HG02759 (cell line): ENCODE data around the gene CCL26.
"Not testable (repeated sequence)": the region's sequence is repeated elsewhere in the genome, so short reads cannot be mapped to it uniquely, and the experiment has no call there.

Experiments
- ATAC-seq: cut with Tn5 transposase; IDR thresholded peaks from one replicate; pipeline ENCODE4 v1.9.1; 2021; ENCODE audit warnings: mild to moderate bottlenecking, moderate library complexity; ENCODE audit not compliant: unreplicated experiment

Gene CCL26

GRCh38 chr7:75739796-75740672 is 32.0 kb downstream of the CCL26 start:
- ATAC-seq, result peak; percentile 25

- peak; percentile 96 for ATAC-seq
These were observed 32.8 kb downstream of the CCL26 start for GRCh38 chr7:75738975-75739795.

GRCh38 chr7:75738604-75738974 is 33.4 kb downstream of the CCL26 start, which contains the start of gene HIP1:
Gene HIP1, minus strand, starts transcription at chr7:75738941. Its CDS starts 21 bp downstream, at chr7:75738920.
- ATAC-seq, result no peak

GRCh38 chr7:75737856-75738603 is 34.0 kb downstream of the CCL26 start:
- ATAC-seq, result no peak

DNA sequence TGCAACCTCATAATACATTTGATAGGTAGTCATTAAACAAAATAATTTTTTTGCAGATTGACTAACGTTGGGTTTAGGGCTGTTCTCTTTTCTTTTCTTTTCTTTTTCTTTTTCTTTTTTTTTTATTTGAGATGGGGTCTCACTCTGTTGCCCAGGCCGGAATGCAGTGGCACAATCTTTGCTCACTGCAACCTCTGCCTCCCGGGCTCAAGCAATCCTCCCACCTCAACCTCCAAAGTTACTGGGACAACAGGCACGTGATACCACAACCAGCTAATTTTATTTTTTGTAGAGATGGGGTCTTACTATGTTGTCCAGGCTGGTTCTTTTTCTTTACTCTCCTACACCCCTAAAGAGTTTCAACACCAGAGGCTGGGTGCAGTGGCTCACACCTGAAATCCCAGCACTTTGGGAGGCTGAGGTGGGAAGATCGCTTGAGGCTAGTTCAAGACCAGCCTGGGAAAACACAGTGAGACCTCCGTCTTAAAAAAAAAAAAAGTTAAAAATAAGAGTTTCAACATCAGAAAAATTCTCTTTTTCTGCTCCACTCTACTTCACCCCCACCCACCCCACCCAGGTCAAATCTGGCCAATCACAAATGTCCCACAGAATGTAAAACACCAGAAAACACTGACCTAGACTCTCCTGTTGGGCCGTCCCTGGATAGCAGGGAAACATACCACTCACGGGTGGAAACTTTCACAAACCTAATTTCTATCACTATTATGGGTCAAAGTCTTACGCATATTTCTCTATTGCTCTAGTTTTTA is 36.2 kb downstream of the CCL26 start:
- no peak for ATAC-seq

DNA sequence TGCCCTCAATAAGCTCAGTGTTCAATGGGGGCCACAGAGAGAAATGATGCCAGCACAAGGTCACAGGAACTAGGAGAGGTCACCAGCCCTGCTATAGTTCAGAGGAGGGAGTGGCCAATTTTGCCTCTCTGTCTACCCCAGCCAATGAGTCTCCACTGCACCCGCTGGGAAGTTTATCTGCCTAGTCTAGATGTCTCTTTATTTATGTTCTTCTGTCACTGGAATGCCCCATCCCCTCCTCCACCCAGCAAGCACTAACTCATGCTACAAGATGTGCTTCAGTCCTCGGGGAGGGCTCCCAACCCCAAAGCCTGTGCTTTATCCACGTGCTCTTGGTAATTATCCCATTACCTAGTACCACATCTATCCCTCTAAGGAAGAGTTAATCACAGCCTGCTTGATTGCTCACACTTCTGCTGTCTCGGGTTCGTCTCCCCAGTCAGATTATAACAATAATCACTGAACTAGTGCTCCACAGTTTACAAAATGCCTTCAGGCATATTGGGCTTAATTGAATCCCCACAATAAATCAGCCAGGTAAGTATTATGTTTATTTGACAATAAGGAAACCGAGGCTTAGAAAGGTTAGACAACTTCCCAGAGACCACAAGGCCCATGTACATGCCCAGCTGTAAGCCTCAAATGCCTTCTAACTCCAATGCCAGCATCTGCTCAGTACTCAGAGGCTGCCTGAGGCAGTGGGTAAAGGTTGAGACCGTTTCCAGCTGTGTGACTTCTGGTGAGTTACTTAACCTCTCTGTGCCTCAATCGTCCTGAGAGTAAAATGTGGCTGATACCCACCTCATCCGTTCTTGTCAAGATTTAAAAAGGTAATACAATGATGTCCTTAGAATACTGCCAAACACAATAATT is 37.2 kb downstream of the CCL26 start:
- no peak for ATAC-seq

DNA sequence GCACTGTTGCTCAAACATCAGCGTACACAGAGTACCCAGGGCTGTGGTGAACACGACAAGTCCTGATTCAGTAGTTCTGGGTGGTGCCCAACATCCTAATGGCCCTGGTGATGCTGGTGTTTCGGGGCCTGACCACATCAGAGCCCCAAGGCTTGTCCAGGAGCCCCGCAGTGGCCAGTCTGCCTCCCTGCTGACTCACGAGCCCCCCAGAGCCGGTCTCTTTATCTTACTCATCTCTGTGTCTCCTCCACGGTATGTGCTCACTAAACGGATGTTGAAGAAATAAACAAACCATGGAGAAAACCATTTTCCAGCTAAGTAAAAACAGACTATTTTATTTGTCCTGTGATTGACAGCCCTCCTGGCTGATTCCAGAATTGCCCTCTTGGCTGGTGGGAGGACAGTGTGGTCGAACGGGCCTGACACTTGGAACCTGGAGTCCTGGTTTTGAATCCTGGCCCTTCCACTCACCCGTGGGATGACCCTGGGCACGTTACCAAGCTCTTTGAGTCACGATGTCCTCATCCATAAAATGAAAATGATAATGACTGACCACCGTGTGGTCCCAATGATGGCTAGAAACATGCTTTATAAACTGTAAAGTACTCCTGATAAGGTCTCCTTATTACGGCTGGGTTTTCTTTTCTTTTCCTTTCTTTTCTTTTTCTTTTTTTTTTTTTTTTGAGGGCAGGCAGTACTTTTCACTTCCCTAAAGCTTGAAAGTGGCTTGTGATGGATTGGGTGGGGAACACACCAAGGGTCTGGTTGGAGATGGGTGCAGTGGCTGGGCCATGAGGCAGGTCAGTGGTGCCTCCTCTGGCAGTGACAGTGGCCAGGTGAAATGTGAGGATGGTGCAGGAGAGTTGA is 39.0 kb downstream of the CCL26 start:
- ATAC-seq, result no peak

DNA sequence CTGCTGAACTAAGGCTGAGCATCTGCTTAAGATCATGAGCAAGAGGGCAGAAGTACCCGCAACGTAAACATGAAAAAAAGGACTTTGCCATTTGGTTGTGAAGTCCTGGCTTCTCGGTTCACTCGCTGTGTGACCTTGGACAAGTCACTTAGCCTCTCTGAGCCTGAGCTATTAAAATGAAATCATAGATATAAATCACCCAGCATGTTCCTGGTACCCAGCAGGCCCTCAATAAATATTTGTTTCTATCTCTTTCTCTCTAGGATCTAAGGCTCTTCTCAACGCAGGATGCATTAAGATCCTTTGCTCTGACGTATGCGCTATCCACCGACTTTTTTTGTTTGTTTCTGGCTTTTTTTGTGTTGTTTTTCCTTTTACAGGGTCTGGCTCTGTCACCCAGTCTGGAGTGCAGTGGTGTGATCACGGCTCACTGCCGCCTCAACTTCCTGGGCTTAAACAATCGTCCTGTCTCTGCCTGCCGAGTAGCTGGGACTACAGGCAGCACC is 39.9 kb downstream of the CCL26 start:
- no peak for ATAC-seq

DNA sequence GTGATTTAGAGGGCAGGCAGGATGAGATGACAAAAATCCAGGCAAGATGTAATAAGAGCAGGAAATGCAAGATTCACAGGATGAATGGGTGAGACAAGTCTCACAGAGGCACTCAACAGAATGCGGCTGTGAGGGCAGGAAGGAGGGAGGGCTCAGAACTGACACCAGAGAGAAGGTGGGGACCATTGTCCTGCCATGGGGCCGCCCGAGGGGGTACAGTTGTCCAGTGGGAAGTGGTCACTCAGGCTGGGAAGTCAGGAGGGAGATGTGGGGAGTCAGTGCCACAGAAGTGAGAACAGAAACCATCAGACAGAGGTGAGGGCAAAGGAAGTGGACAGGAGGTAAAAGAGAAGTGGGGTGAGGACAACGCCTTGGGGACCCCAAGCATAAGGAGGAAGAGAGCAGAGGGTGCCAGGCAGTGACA is 42.1 kb downstream of the CCL26 start:
- ATAC-seq, result no peak

DNA sequence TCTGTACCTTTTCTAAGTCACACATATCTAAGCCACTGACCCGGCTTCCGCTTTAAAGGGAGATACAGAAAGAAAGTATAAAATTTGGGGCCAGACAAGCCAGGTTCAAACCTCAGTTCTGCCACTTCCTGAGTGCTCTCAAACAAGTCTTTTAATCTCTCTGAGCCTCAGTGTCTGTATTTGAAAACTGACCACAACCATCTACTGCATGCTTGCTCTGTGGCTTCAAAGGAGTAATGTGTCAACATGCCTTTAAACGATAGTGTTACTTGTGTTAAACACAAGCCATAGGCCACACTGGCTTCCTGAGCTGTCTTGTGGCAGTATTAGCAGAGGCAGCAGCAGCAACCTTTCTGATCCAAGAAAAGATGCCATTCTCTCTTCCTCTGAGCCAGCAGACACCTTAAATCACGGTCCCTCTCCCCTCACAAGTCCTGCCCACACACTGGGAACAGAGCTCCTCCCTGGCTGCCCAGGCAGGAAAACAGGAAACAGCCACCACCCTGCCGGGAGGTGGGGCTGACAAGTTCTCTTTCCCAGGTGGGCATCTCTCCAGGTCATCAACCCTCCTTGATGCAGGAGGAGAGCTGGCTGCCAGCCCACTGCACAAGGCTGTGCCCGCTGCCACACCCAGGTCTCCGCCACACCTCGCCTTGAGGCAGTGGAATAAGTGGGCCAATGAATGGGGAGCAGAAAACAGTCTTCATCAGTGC is 44.0 kb downstream of the CCL26 start:
- ATAC-seq, result no peak

GRCh38 chr7:75727351-75727750 is 44.7 kb downstream of the CCL26 start:
- ATAC-seq, result not testable (repeated sequence)

GRCh38 chr7:75725306-75725705 is 46.7 kb downstream of the CCL26 start:
- ATAC-seq, result no peak

GRCh38 chr7:75723444-75723843 is 48.6 kb downstream of the CCL26 start:
- ATAC-seq, result no peak

- ATAC-seq, result no peak
These were observed 49.6 kb downstream of the CCL26 start for GRCh38 chr7:75722373-75722772.

DNA sequence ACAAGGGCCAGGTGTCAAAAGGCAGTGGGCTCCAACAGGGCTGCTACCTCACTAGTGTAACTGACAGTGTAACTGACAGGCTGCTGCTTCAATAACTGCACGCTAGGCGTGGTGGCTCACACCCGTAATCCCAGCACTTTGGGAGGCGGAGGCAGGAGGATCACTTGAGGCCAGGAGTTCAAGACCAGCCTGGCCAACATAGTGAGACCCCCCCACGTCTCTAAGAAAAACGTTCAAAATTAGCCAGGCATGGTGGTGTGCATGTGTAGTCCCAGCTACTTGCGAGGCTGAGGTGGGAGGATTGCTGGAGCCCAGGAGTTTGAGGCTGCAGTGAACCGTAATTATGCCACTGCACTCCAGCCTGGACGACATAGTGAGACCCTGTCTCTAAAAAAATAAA is 50.1 kb downstream of the CCL26 start:
- not testable (repeated sequence) for ATAC-seq

- ATAC-seq, result no peak
These were observed 50.6 kb downstream of the CCL26 start for GRCh38 chr7:75721426-75721825.

DNA sequence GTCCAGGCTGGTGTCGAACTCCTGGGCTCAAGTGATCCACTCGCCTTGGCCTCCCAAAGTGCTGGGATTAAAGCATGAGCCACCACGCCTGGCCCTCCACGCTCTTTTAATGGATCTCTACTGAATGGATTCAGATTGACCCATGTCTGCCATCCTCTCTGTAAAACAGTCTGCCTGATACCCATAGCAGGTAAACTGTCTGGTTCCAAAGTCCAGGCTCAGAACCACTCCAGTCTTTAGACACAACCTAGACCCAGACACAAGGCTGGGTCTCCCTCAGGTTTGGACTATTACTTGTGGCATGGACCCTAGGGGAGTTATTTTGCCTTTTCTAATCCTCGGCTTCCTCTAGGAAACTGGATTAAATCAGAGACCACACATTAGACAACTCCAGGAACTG is 52.4 kb downstream of the CCL26 start:
- ATAC-seq, result no peak
